Duodenal mucosa (tissue), 2 donors: ENCODE measurements around the gene FAM221B.

ENCODE experiments used
- H3K27ac ChIP-seq: one replicate; pipeline ENCODE4 v1.7.0; 2013; ENCODE audit warnings: low read depth, low read length
- H3K27me3 ChIP-seq, 2 donors: one replicate each; pipeline ENCODE4 v1.7.0; 2013; ENCODE audit warnings: low read length in 2 of 2, control low read depth in 1 of 2; ENCODE audit not compliant: insufficient read depth in 2 of 2, control insufficient read depth in 1 of 2
- H3K36me3 ChIP-seq, 2 donors: one replicate each; pipeline ENCODE4 v1.7.0; 2013; ENCODE audit warnings: low read length in 2 of 2, control low read depth in 1 of 2; ENCODE audit not compliant: insufficient read depth in 2 of 2, control insufficient read depth in 1 of 2
- H3K4me1 ChIP-seq, 2 donors: one replicate each; pipeline ENCODE4 v1.7.0; 2013; ENCODE audit warnings: low read length in 2 of 2, control low read depth in 1 of 2; ENCODE audit not compliant: insufficient read depth in 2 of 2, control insufficient read depth in 1 of 2
- H3K4me3 ChIP-seq, 2 donors: one replicate each; pipeline ENCODE4 v1.7.0; 2013; ENCODE audit warnings: low read length in 2 of 2, low read depth in 1 of 2
- H3K9ac ChIP-seq, 2 donors: one replicate each; pipeline ENCODE4 v1.7.0; 2013; ENCODE audit warnings: low read length in 2 of 2, low read depth in 1 of 2
- H3K9me3 ChIP-seq, 2 donors: one replicate each; pipeline ENCODE4 v1.7.0; 2013; ENCODE audit warnings: low read length in 2 of 2, control low read depth in 1 of 2; ENCODE audit not compliant: control insufficient read depth in 1 of 2

FAM221B gene

GRCh38 chr9:35774907-35775635 is 53.5 kb downstream of the FAM221B start:
- H3K27ac ChIP-seq: no peak overlapping the region
- no peaks in the 10 kb centered on the region for H3K27me3 ChIP-seq
- peaks cover 21 to 27% of the 10 kb centered on the region in 2 donors for H3K4me1 ChIP-seq
- no peaks in the 10 kb centered on the region for H3K9me3 ChIP-seq
- no peak overlapping the region for H3K4me3 ChIP-seq
- H3K36me3 ChIP-seq: no peaks in the 10 kb centered on the region
- H3K9ac ChIP-seq: no peak overlapping the region

GRCh38 chr9:35771943-35772342 is 56.6 kb downstream of the FAM221B start:
- no peak overlapping the region for H3K9ac ChIP-seq
- peak overlapping the region in 1 of 2 donors; percentile 9 for H3K4me3 ChIP-seq
- H3K4me1 ChIP-seq: peaks cover 24 to 31% of the 10 kb centered on the region in 2 donors
- H3K27me3 ChIP-seq: no peaks in the 10 kb centered on the region
- H3K27ac ChIP-seq: no peak overlapping the region
- H3K9me3 ChIP-seq: no peaks in the 10 kb centered on the region
- H3K36me3 ChIP-seq: no peaks in the 10 kb centered on the region

GRCh38 chr9:35771534-35771933 is 57.0 kb downstream of the FAM221B start:
- no peak overlapping the region for H3K27ac ChIP-seq
- peaks cover 24 to 31% of the 10 kb centered on the region in 2 donors for H3K4me1 ChIP-seq
- H3K9me3 ChIP-seq: no peaks in the 10 kb centered on the region
- no peaks in the 10 kb centered on the region for H3K36me3 ChIP-seq
- peak overlapping the region in 1 of 2 donors; percentile 9 for H3K4me3 ChIP-seq
- no peak overlapping the region for H3K9ac ChIP-seq
- H3K27me3 ChIP-seq: no peaks in the 10 kb centered on the region

GRCh38 chr9:35771075-35771433 is 57.5 kb downstream of the FAM221B start:
- Histone ChIP-seq H3K27me3 (no peaks in the 10 kb centered on the region), H3K9ac (no peak overlapping the region), H3K36me3 (no peaks in the 10 kb centered on the region), H3K27ac (no peak overlapping the region), H3K4me3 (peak overlapping the region in 1 of 2 donors; percentile 7), H3K4me1 (peaks cover 24 to 31% of the 10 kb centered on the region in 2 donors), H3K9me3 (no peaks in the 10 kb centered on the region)

- H3K4me1 ChIP-seq: peaks cover 24 to 28% of the 10 kb centered on the region in 2 donors
Measured at GRCh38 chr9:35769763-35770162, 58.8 kb downstream of the FAM221B start.

GRCh38 chr9:35767458-35767857 is 61.1 kb downstream of the FAM221B start:
- Histone ChIP-seq H3K27ac (no peak overlapping the region), H3K9me3 (no peaks in the 10 kb centered on the region), H3K4me3 (no peak overlapping the region), H3K36me3 (no peaks in the 10 kb centered on the region), H3K27me3 (no peaks in the 10 kb centered on the region), H3K4me1 (peaks cover 24 to 37% of the 10 kb centered on the region in 2 donors), H3K9ac (no peak overlapping the region)

More at GRCh38 chr9:35769763-35770162, 58.8 kb downstream of the FAM221B start:
- Histone ChIP-seq H3K9me3 (no peaks in the 10 kb centered on the region), H3K27ac (no peak overlapping the region), H3K36me3 (no peaks in the 10 kb centered on the region), H3K4me3 (no peak overlapping the region), H3K27me3 (no peaks in the 10 kb centered on the region), H3K9ac (no peak overlapping the region)

- H3K9me3 ChIP-seq: no peaks in the 10 kb centered on the region
- no peak overlapping the region for H3K4me3 ChIP-seq
- H3K4me1 ChIP-seq: peaks cover 21 to 37% of the 10 kb centered on the region in 2 donors
- no peak overlapping the region for H3K27ac ChIP-seq
- H3K27me3 ChIP-seq: no peaks in the 10 kb centered on the region
- no peaks in the 10 kb centered on the region for H3K36me3 ChIP-seq
- no peak overlapping the region for H3K9ac ChIP-seq
Measured at GRCh38 chr9:35766997-35767396, 61.5 kb downstream of the FAM221B start.
